GM18511 (cell line): ENCODE results near the gene ARPC4.

Experiments used
- ATAC-seq: cut with Tn5 transposase; IDR thresholded peaks from one replicate; pipeline ENCODE4 v1.9.1; 2021; ENCODE audit warnings: mild to moderate bottlenecking, moderate library complexity; ENCODE audit not compliant: unreplicated experiment

The ARPC4 gene

DNA sequence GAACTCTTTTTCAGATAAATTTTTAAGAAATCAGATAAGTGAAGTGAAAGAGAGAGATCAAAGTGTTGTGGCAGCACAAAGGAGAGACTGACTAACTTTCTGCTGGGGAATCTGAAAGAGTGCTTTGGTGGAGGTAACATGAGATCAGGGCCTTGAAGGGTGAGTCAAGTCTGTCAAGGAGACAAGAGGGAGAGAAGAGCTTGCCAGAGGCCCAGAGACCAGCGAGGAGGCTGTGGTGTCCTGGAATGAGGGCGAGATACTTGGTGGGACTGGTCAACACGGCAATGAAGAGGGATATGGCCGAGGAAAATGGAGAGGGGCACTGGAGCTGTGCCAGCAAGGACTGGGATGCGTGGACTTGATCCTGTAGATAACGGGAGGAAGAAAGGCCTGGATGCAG lies 5.2 kb upstream of the ARPC4 start:
- no peak for ATAC-seq

- no peak for ATAC-seq
Observed at GRCh38 chr3:9791127-9791526, 1.8 kb upstream of the ARPC4 start.

- ATAC-seq = no peak
Observed at GRCh38 chr3:9791790-9792404, 985 bp upstream of the ARPC4 start.

DNA sequence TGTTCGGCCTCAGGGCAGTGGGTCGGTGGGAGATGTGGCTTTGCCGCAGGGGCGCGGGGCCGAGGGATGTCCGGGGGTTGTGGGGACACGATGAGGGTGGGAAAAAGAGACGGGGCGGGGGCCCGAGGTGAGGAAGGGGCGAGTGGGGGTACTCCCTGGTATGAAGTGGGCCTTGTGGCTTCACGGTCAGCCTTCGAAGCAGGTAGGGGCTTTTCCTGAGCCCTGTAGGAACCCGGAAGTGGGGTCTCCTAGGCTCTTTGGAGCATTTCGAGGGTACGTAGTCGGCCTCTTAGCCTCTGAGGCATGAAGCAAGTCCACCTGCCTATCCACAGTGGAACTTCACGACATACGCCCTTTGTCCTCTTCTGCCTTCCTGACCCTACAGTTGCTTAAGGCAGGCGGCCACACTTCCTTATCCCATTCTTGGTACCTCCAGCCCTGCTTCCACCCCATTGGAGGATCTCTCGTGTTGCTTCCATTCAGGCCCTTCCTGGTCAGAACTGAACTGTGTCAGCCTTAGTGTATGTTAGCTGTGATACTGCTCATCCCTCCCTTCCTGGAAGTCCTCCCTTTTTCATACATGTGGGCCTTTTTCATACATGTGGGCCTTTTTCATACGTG lies 389 bp downstream of the ARPC4 start:
- ATAC-seq = peak; percentile 7

DNA sequence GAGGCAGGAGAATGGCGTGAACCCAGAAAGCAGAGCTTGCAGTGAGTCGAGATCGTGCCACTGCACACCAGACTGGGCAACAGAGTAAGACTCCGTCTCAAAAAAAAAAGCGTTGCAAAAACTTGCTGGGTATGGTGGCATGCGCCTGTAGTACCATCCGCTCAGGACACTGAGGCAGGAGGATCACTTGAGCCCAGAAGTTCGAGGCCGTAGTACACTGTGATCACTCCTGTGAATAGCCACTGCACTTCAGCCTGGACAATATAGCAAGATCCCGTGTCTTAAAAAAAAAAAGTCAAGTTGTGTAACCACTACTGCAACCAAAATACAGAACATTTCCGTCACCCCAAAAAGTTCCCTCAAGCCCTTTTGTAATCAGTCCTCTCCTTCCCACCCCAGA lies 1.5 kb downstream of the ARPC4 start:
- ATAC-seq = no peak

- no peak for ATAC-seq
Observed at GRCh38 chr3:9795207-9795606, 2.3 kb downstream of the ARPC4 start.

GRCh38 chr3:9797196-9797945 lies 4.5 kb downstream of the ARPC4 start:
- no peak for ATAC-seq

DNA sequence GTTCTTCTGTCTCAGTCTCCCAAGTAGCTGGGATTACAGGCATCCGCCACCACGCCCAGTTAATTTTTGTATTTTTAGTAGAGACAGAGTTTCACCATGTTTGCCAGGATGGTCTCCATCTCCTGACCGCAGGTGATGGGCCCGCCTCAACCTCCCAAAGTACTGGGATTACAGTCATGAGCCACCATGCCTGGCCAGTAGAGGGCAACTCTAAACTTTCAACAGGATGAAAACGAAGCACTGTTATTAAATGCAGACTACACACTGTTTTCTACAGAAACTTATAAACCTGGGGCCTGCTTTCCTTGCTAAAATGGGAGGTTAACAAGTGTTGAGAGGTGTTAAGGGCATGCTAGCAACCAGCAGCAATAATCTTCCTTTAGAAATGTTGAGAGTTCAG lies 7.6 kb downstream of the ARPC4 start:
- no peak for ATAC-seq

DNA sequence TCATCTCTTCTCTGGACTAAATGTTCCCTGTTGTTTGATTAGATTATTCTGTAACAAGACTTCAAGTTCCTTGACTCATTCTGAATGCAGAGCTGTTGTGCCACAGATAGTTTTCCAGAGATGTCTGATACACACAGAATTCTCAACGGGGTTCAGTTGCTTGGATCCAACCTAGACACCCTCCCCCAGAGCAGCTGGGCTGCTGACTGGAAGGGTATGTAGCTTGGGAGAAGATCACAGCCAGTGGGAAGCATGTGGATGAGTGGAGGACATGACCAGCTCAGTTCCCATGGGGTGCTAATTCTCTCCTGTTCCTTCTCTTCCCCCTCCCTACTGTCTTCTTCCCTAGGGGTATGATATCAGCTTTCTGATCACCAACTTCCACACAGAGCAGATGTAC lies 10.6 kb downstream of the ARPC4 start:
- ATAC-seq = no peak

DNA sequence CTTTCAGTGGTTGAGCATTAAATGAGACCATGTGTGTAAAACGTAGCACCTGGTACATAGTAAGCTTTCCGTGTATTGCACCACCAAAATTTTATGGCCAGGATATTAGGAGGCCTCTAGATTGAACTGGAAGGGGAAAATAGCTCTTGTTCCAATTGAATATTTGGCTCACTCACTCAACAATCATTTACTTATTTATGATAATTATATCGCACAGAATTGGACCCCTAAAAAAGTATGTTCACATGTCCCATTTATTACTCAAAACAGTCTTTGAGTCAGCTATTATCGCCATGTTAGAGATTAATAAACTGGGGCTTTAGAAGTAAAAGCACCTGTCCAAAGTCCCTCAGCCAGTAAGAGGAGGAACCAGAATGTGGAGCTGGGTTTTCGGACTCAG lies 12.1 kb downstream of the ARPC4 start:
- no peak for ATAC-seq

DNA sequence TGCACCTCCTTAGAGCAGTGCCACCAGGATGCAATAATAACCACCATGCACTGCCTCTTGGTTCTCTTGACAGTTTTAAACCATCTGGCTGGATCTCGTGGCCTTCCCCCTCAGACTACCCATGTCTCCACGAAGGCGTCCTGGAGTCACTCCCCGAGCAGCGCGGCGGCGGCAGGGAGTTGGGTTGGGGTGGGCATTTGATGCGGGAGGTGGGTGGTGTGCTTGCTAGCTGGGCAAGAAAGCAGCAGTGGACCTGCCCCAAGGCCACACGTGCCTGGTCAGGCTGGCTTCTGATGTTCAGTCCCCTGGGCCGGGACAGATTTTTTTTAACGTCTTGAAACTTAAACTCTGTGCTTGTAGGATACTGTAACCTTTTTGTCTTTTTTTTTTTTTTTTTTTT lies 13.3 kb downstream of the ARPC4 start:
- no peak for ATAC-seq

DNA sequence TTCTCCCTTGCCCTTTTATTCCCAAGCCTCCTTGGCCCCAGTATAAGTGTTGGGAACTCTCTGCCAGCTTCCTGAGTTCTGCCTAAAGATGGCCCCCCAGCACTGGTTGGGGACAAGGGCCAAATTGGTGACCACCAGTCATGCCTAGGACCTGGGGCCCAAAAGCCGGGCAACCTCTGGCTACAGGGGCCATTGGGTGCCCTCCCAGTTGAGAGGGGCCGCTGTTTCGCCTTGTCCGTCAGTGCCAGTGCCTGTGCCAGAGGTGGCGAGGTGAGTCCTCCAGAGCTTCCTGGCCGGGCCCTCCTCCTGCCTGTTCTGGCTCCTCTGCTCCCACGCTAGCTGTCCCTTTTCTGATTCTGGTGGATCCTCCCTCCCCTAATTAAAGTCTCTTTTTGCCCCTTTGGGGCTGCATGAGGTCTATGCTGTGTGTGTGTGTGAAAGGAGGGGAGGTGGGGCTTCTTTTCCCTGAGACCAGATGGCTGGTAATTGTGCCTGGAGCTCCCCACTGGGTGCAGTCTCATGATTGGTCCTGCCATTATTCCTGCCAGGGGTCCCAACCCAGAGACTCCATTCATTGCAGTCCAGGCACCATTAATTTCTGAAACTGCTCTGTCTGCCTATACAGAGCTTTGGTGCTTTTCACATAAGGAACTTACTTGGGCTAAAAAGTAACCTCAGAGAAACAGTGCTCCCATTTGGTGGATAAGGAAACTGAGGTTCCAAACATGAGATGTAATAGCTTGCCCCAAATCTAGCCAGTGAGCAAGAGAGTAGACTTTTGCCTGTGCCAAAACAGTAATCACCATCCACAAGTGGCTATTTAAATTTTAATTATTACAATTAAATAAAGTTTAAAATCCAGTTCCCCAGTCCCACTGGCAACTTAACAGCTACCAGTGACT lies 14.1 kb downstream of the ARPC4 start:
- ATAC-seq = no peak

GRCh38 chr3:9807981-9808344 lies 15.1 kb downstream of the ARPC4 start:
- no peak for ATAC-seq

- peak; percentile 60 for ATAC-seq
Observed at GRCh38 chr3:9808345-9809037, 15.6 kb downstream of the ARPC4 start.

GRCh38 chr3:9809239-9809614 lies 16.3 kb downstream of the ARPC4 start:
- ATAC-seq = peak; percentile 25

GRCh38 chr3:9809615-9810432 lies 16.9 kb downstream of the ARPC4 start, which contains the start of gene TTLL3:
TSS of gene TTLL3 (plus strand) at chr3:9810262. CDS start at chr3:9810662, 400 bp downstream.
- ATAC-seq = peak; percentile 53

DNA sequence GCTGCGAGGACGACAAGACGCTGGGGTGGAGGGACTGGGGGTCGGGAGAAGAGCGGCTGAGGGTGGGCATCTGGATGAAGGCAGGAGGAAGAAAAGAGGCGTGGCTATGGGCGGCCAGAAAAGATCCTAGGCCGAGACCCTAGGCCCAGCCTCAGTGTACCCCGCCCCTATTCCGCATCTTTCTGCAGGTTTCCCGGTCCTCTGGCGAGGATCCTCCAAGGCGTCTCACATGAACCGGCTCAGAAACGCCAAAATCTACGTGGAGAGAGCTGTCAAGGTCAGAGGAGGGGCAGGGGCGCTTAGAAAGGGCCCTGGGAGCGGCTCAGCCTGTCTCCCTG lies 17.5 kb downstream of the ARPC4 start:
- no peak for ATAC-seq

GRCh38 chr3:9810846-9811245 lies 18.0 kb downstream of the ARPC4 start:
- ATAC-seq = no peak

GRCh38 chr3:9812870-9813483 lies 20.1 kb downstream of the ARPC4 start:
- no peak for ATAC-seq

DNA sequence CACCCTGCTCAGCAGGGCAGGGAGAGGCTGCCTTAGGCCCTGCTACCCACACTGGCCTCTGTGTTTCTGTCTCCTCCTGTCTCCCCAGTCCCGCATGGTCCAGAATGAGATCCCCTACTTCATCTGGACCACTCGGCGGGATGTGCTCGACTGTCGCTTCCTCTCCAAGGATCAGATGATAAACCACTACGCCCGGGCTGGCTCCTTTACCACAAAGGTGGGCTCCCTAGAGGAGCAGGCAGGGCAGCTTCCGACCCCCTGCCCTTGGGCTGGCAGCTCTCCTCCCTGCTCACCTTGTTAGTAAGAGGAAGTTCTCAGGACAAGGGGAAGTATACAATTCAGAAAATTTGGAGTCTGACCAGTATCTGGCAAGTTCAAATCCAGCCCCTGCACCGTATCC lies 23.1 kb downstream of the ARPC4 start:
- ATAC-seq = no peak
